ENCODE measurements around the gene LEMD2. TPM values are rescaled to one million over a fixed set of nuclear protein-coding genes. Genes with fewer than 3 reads are reported as not detected.

The LEMD2 gene
- polyA plus RNA-seq, 3 donors, result 11.4 to 59.5 (median 13.8) TPM

GRCh38 chr6:33809594-33809993, 20.7 kb upstream of the LEMD2 start:
- H3K79me2 ChIP-seq (ENCODE audit: insufficient read depth, low read length), result no peaks in the 10 kb centered on the region
- intact Hi-C loops (cut with micrococcal nuclease), result no loop called here
- H3K4me1 Mint-ChIP-seq, result peaks cover 8% of the 10 kb centered on the region
- H3K9ac ChIP-seq (ENCODE audit: insufficient read depth, low read length, poor library complexity, severe bottlenecking), result no peak overlapping the region
- H3K27me3 Mint-ChIP-seq (ENCODE audit: low read depth in 3 of 3), result peaks cover 23 to 63% (median 35%) of the 10 kb centered on the region in 3 donors
- peak overlapping the region in 1 of 2 donors; percentile 7 for H3K4me3 Mint-ChIP-seq
- H3K9me3 ChIP-seq (replicated peaks in 1 of 2; ENCODE audit: control insufficient read depth in 1 of 2, insufficient read depth in 1 of 2, low read length in 2 of 2), result no peaks in the 10 kb centered on the region
- WGBS (ENCODE audit: insufficient coverage), result no CpG with 5 or more reads among the region's 2 CpGs
- no peak overlapping the region for H3K27ac ChIP-seq (ENCODE audit: low read depth in 1 of 2, low read length in 2 of 2)
- H3K9me3 Mint-ChIP-seq, result peaks cover 0 to 2% (median 0%) of the 10 kb centered on the region in 7 donors
- H2AFZ ChIP-seq (ENCODE audit: insufficient read depth, low read depth, low read length, poor library complexity, severe bottlenecking), result no peak overlapping the region
- DNase-seq, result no peak
- no peak overlapping the region for H3K4me3 ChIP-seq (replicated peaks in 1 of 3; ENCODE audit: low read depth in 2 of 3, low read length in 3 of 3)
- H3K4me1 ChIP-seq (ENCODE audit: control insufficient read depth in 1 of 2, insufficient read depth in 2 of 2, low read length in 2 of 2), result peaks cover 0 to 4% of the 10 kb centered on the region in 2 donors
- peaks cover 6 to 35% of the 10 kb centered on the region in 2 donors for H3K27me3 ChIP-seq (ENCODE audit: control insufficient read depth in 2 of 2, insufficient read depth in 2 of 2, low read length in 2 of 2)
- no peaks in the 10 kb centered on the region for H4K20me1 ChIP-seq (ENCODE audit: insufficient read depth, low read length)
- H3K36me3 Mint-ChIP-seq, result no peaks in the 10 kb centered on the region
- no peaks in the 10 kb centered on the region for H3K36me3 ChIP-seq (replicated peaks in 1 of 2; ENCODE audit: control insufficient read depth in 1 of 2, insufficient read depth in 2 of 2, low read length in 2 of 2)
- H3K27ac Mint-ChIP-seq, result peak overlapping the region in 1 of 7 donors; percentile 46
- TF ChIP-seq CTCF (IDR thresholded peaks at IDR 0.05), result no peak
- no peak overlapping the region for H3K4me2 ChIP-seq (replicated peaks; ENCODE audit: extremely low read depth, low read length, poor library complexity, severe bottlenecking)

- Mint-ChIP-seq H3K36me3 (no peaks in the 10 kb centered on the region), H3K9me3 (peaks cover 0 to 2% (median 0%) of the 10 kb centered on the region in 7 donors), H3K4me1 (peaks cover 8% of the 10 kb centered on the region), H3K27ac (no peak overlapping the region), H3K27me3 (ENCODE audit: low read depth in 3 of 3) (peaks cover 26 to 64% (median 33%) of the 10 kb centered on the region in 3 donors), H3K4me3 (no peak overlapping the region)
- no peak overlapping the region for H3K27ac ChIP-seq (ENCODE audit: low read depth in 1 of 2, low read length in 2 of 2)
- no peaks in the 10 kb centered on the region for H4K20me1 ChIP-seq (ENCODE audit: insufficient read depth, low read length)
- H3K4me3 ChIP-seq (replicated peaks in 1 of 3; ENCODE audit: low read depth in 2 of 3, low read length in 3 of 3), result no peak overlapping the region
- no peaks in the 10 kb centered on the region for H3K9me3 ChIP-seq (replicated peaks in 1 of 2; ENCODE audit: control insufficient read depth in 1 of 2, insufficient read depth in 1 of 2, low read length in 2 of 2)
- TF ChIP-seq CTCF (IDR thresholded peaks at IDR 0.05), result no peak
- H3K9ac ChIP-seq (ENCODE audit: insufficient read depth, low read length, poor library complexity, severe bottlenecking), result no peak overlapping the region
- no peak overlapping the region for H2AFZ ChIP-seq (ENCODE audit: insufficient read depth, low read depth, low read length, poor library complexity, severe bottlenecking)
- intact Hi-C loops (cut with micrococcal nuclease), result no loop called here
- H3K4me2 ChIP-seq (replicated peaks; ENCODE audit: extremely low read depth, low read length, poor library complexity, severe bottlenecking), result no peak overlapping the region
- no peaks in the 10 kb centered on the region for H3K79me2 ChIP-seq (ENCODE audit: insufficient read depth, low read length)
- no peak for DNase-seq
- H3K36me3 ChIP-seq (replicated peaks in 1 of 2; ENCODE audit: control insufficient read depth in 1 of 2, insufficient read depth in 2 of 2, low read length in 2 of 2), result no peaks in the 10 kb centered on the region
- H3K27me3 ChIP-seq (ENCODE audit: control insufficient read depth in 2 of 2, insufficient read depth in 2 of 2, low read length in 2 of 2), result peaks cover 6 to 35% of the 10 kb centered on the region in 2 donors
- 55% methylated on average over 6 of the region's 8 CpGs for WGBS (ENCODE audit: insufficient coverage)
- peaks cover 0 to 4% of the 10 kb centered on the region in 2 donors for H3K4me1 ChIP-seq (ENCODE audit: control insufficient read depth in 1 of 2, insufficient read depth in 2 of 2, low read length in 2 of 2)
Measured at GRCh38 chr6:33808641-33809180, 19.8 kb upstream of the LEMD2 start.

Data from CD14-positive monocyte (primary cell).